GM18868 (cell line): ENCODE data around the gene MREG.
"Not testable (repeated sequence)": the region's sequence is repeated elsewhere in the genome, so short reads cannot be mapped to it uniquely, and the experiment has no call there.

Experiments
- ATAC-seq: cut with Tn5 transposase; IDR thresholded peaks from one replicate; pipeline ENCODE4 v1.9.1; 2021; ENCODE audit warnings: mild to moderate bottlenecking, moderate library complexity; ENCODE audit not compliant: unreplicated experiment

MREG gene

DNA sequence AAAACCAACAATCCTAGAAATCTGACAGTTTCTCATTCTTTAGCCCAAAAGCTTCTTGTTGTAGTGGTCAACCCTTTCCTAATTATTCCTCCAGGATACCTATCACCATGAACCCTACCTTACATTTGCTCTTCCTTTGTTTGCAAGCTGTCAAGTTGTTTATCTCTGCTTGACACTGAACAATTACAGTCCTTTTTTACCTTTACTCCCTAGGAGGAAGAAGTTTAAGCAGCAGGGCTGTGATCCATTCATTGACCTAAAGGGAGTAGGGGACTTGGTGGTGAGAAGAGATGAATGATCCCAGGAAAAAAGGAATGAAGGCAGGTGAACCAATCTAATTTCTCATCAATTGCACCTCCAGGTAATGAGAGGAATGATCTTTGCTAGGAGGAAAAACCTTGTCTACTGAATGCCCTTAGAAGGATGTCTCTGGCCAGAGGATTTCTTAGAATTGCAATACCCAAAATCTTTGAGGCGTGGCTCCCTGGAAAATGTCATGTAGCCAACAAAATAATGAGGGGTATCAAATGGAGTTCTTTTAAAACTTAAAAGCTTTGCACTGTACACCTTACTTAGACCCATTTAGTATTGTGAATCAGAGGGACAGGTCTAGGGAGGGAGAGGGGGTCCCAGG, 47.7 kb downstream of the MREG start:
- no peak for ATAC-seq

DNA sequence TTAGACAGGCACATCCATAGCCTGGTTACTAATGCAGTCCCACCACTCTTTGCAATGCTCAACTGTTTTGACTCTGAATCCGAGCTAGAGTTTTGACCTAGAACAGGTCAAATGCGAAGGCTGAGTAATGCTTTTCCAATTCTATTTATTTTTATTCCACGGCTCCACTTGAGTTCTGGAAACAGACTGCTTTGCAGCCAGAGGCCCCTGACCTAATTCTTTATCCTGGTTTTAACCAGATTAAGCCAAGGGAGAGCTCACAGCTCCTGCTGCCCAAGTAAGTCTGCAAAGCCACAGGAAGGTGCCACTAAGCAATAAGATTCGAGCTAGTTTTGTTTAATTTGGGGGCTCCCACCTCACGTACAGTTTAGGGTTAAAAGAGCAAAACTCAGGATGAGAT, 51.4 kb downstream of the MREG start:
- no peak for ATAC-seq

DNA sequence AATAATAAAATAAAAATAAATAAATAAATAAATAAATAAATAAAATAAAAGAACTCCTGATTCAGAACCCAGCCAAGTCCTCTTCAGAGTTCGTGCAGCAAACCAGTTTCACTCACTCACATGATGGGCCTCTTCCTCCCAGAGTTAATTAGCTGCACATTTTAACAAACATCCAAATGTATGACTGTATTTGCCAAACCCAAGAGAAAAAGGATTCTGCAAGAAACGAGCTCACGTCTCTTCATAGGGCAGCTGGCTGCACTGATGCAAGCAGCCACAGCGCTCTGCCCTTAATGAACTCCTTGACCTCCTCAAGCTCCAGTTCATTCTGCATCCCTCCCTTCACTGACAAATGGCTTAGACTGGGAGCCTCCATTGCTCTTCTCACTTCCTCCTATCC, 55.1 kb downstream of the MREG start:
- ATAC-seq: no peak

DNA sequence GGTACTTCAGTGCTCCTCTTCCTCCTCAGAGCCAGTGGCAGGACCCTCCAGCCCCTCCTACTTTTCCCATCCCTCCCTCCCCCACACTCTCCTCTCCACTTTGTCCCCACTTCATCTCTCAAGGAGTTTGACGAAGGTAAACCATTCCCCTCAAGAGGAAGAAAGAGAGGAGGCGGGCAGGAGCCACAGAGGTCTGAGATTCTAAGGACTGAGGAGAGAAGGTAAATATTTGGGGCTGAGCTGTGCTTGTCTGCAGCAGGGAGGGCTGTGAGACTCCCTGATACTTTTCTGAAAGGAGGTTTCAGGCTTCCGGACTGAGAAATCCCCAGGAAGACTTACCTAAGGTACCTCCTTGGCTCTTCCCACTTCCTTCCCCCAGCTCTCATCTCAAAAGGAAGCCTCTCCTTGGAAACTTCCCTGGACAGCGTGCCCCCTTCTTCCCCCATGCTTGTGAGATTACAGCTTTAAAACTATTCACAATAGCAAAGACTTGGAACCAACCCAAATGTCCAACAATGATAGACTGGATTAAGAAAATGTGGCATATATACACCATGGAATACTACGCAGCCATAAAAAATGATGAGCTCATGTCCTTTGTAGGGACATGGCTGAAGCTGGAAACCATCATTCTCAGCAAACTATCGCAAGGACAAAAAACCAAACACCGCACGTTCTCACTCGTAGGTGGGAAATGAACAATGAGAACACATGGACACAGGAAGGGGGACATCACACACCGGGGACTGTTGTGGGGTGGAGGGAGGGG, 55.8 kb downstream of the MREG start:
- not testable (repeated sequence) for ATAC-seq

DNA sequence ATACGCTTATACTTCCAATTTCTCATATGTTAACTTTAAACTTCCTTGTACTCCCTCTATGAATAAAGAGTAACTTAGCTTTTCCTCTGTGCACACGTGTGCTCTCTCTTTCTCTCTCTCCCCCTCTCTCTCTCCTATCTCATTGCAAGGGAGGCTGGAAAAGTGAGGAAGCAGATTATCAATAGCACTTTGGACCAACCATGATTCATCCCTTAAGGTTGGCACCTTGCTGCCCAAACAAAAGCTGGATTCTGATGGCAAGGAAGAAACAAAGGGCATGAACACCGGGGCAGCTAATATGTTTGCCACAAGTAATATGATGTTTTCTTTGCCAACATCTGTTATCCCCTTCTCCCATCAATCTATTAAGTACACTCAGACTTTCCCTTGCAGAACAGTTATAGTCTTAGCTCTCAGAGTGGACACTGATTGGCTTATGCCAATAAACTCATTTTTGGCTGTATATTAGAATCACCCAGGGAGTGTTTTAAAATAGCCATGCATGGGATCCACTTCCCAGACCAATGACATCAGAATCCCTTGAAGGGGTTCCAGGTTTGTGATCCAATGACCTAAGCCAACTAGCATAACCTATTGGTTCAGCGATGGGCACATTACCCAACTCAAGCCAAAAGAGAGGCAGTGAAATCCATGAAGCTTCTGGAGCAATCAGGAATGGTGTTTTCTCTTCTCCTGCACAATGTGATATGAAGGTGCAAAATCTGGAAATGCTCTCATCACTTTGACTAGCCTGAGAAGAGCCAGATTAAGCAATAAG, 60.3 kb downstream of the MREG start:
- ATAC-seq: no peak

DNA sequence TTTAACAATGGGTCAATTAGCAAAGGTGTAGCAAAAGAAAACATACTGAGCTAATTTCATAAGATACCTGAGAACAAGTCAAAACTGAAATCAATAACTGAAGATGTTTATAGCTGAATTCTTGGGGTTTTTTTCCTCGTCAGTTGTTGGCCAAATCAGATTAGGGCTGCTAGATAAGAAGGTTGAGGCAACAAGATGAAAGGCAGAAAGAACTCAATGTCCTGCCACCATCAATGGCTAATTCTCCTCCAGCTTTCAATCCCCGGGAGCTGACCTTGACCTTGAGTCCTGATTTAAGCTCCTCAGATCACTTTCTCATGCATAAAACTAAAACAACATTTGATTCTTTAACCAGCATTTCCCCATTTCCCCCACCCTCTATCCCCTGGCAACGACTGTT, 61.8 kb downstream of the MREG start:
- ATAC-seq: no peak

DNA sequence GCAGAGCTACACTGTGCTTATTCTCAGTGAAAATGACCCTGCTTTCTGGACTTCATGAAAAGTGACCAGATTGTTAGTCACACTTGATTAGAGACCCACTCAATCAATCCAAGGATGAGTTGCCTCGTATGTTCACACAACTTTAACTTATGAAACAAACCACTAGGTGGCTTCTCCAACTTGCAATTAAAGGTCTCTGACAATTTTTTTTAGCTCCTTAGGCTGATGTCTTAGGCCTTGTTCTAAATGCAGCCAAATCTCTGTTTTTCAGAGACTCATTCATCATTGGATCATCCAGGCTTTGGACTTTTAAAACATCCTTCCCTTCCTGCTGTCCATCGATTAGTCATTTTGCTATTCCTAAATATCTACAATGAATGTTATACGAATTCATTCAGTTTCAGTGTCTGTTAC, 63.4 kb downstream of the MREG start:
- peak; percentile 94 for ATAC-seq

DNA sequence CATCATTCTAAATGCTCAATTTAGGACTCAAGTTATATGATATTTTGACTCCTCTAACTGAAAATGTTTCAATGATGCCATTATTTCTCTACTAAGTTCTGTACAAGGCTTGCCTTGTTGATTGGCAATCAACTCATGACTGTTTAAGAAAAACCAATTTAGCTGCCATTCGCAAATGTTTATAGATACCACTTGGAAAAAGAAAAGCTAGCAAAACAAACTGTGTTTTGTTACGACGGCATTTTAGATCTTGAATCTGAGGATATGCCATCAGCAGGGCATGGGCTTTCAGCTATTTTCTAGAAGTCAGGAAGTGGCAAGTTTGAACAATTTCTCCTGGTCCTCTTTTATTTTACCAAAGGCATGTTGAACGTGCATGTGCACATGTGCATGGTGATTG, 65.3 kb downstream of the MREG start:
- ATAC-seq: no peak

DNA sequence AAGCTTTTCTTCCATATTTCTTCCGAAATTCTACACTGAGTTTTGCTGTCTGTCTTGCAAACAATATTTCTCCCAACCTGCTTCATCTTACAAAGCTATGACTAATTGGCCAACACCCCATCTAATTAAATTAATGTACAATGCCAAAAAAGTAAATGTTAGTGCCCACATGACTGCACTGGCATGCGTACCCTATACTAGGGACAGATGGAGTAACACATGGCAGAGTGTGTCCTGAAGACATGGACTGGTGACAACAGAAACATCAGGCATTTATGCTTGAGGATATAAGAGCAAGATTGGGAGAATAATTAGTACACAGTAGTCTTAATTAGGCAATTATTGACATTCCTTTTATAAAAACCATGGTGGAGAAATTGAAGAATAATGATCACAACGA, 66.8 kb downstream of the MREG start:
- no peak for ATAC-seq

DNA sequence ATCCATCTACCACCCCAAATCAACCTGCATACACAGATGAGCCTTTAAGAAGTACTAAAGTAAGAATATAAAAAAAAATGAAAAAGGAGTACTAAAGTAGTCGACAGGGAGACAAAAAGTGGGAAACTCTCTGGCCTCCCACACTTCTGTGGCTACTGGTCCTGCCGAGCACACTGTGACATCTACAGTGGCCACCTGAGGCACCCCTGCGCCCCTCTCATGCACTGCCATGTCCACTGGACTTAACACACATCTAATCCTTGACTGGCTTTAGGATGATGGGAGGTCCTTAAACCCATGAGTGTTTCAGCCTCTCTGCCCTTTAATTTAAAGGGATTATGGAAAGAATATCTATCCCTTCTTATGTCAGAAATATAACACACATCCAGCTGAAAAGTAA, 71.2 kb downstream of the MREG start:
- ATAC-seq: no peak

DNA sequence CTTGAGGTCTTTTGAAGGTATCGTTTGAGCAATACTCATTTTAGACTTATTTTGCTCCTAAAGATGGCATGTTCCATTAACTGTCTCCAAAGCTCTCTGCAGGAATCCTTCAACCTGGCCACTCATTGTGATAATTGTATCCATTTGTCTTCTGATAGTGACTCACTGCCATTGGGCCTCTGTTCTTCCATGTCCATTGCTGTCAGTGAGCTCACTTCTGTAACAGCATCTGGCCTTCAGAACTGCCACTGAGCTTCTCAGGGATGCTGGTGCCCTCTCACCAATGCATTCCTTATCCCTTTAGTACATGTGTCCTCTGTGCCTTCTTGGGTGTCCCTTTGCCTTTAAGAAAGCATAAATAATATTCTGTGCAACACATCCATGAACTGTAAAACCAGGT, 71.6 kb downstream of the MREG start:
- no peak for ATAC-seq

DNA sequence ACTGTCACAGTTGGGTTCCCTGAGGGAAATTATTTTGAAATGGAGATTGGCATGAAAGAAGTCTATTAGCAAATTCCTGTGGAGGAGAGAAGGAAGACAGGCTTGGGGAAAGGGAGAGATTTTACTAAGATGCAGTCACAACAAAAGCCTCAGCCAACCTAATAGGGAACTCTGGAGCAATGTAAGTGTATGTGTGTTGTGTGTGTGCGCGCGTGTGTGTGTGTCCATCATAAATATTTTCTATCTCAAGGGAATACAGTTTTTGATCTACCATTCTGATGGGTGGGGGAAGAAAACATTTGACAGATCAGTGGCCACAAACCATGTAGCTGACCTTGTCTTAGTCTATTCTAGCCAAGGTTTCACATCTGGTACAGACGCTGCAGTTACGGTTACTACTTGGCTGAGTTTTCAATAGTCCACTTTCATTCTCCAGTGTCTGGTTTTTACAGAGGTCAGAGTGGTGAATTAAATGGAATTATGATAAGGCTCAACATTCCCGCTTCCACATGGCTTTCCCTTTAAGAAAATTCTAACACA, 72.6 kb downstream of the MREG start:
- no peak for ATAC-seq

DNA sequence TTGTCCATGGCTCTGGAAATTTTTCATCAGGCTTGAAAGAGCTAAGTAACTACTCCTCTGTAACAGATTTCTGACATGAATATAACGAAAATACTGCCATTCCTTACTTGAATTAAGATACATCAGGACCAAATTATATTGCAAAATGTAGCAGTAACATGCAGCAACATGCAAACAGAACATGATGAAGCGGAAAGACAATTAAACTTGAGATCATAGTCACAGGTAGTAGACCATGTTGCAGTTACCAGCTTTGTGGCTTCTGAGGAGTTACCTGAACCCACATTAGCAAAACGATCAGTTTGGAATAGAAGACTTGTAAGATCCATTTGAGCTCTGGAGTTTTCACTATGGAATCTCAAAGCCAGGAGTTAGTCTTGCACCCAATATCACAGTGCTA, 76.2 kb downstream of the MREG start:
- ATAC-seq: no peak

DNA sequence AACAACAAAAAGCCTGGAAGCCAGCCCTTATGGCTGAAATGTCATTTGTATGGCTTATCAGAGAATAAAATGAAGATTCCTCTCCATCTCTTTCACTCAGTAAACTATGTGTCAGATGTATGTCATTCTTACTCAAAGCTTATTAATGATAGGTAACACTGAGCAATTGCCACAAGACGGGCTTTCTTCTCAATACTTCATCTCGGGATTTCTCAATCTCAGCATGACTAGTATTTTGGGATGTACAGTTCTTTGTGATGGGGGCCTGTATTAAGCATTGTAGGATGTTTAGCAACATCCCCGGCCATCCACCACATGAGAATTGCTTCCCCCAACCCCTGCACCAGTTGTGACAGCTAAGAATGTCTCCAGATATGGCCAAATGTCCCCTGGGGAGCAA, 80.2 kb downstream of the MREG start:
- ATAC-seq: no peak

DNA sequence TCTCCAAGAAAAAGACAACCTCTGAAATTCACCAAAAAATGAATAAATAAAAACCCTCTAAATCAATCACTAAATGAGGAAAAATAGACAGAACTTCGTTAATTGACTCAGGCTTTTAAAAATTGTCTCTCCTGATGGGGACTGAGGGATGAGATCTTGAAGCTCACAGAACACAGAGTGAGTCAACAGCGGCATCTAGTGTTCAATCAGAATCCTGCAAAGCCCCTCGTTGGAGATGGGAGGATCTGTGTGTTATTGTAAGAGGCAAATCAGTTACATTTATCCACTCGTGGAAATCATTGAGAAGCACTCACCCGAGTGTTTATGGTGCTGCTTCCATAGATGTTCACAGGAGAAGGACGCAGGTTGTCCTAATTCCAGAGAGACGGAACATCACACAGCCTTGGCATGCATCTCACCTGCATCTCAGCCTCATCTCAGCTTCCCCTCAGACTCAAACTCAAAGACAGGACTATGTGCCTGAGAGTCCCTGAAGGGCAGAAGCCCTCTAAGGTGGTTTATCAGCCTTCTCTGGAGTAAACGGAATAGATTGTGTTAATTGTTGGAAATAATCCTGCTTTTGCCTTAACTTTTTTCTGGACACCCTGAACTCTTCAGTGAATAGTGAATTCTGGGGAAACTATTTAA, 82.0 kb downstream of the MREG start:
- peak; percentile 78 for ATAC-seq

DNA sequence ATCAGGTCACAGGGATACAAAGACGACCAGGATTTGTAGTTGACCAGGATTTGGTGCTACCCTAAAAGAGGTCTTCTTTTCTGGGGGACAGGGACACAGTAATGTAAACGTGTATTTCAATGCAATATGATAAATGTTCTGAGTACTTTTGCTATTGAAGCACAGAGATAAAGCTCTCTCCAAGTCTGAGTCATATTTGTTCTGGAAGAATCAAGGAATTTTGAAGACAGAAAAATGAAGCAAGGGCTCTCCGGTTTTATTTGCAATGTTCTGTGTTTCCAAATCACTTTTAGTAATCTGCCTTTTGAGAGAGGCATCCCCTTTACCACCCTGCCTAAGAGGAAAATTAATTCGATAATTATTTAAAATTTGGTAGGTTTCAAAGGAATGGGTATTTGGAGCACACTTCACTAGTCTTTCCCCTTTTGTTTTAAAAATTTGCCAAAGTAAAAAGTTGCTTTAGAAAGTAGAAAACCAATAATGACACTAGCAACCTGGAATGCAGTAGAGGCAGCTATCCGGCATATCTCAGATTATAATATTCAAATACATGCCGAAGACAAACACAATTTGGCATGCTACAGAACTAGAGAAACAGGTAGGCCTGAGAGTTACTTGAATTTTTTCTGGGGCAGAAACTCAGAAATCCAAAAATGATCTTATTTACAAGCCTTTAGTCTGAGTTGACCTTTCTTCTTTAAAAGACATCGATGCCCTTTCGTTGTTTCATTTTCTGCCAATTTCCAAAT, 82.7 kb downstream of the MREG start:
- ATAC-seq: no peak

DNA sequence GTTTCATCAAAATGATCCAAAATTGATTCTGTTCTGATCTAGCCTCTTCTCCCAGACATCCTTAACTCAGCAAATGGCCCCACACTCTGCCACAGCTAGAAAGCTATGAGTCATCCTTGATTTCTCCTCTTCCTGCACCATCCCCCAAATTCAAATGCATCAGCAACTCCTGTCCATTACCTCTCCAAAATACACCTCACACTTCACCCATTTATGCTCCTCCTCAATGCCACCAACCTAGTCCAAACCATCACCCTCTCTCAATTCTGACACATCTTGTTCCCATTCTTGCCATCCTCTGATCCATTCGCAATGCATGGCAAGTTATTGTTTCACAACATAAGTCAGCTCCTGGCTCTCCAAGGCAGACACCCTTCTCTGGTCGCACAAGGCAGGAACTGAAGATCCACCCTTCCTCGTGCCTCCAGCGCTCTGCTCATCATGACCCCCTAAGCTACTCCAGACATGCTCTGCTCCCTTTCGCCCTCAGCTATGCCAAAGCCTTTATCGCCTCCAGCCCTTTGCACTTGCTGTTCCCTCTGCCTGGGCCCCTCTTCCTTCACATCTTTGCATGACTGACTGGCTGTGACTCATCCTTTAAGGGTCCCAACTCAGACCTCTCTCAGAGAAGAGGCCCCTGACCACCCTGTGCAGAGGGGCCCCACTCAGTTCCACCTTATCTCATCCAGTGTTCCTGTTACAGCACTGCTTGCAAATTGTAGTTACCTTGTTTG, 83.6 kb downstream of the MREG start:
- peak; percentile 58 for ATAC-seq

DNA sequence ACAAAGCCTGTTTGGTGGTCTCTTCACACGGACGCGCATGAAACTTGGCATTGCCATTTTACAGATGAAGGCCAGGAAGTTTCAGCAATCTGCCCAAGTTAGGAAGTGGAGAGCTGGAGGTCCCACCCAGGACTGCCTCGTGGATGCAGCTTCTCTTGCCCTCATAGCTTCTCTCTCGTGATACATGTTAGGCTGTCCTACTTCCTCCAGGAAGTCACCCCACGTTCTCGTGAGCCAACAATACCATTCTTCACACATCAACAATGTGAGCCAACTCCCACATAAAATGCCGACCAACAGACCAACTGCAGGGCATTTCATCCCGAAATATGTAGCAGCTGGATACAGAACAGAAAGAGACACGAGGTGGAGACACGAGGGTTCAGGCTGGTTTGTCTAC, 85.3 kb downstream of the MREG start:
- ATAC-seq: no peak

DNA sequence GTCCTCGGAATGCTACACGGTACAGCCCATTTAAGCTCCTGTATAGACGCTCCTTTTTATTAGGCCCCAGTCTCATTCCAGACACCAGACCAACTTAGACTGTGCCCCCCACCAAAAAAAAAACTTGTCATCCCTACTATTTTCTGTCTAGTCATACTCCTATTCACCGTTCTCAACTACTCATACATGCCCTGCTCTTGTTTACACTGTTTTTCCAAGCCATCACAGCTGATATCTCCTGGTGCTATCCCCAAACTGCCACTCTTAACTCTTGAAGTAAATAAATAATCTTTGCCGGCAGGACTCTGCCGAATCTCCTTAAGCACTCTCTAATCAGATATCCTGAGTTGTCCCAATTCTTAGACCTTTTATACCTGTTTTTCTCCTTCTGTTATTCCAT, 86.4 kb downstream of the MREG start:
- not testable (repeated sequence) for ATAC-seq

DNA sequence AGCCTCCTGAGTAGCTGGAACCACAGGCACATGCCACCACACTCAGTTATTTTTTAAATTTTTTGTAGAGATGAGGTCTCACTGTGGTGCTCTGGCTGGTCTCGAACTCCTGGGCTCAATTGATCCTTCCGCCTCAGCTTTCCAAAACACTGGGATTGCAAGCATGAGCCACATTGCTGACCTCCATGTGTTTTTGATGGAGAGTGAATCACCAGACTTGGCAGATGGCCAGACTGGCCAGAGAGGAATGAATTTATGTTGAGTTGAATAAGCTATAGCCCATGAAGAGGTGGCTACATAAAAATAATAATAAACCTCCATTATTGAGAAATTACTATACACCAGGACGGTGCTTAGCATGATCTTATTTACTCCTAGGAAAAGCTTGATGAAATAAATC, 91.5 kb downstream of the MREG start:
- ATAC-seq: no peak
